NB4 (cell line): ENCODE measurements around the gene ZFX.

ENCODE experiments used
- CTCF ChIP-seq: IDR thresholded peaks from one replicate; pipeline ENCODE4 v1.5.1; 2012; ENCODE audit warnings: low read depth, low read length
- POLR2A ChIP-seq: IDR thresholded peaks from 2 replicates; pipeline ENCODE4 v1.6.1; 2011; ENCODE audit warnings: mild to moderate bottlenecking; ENCODE audit not compliant: insufficient read length; ENCODE audit errors: extremely low read depth

GRCh38 chrX:24264383-24264782, 114.9 kb downstream of the ZFX start:
- TF ChIP-seq CTCF, result no peak
- TF ChIP-seq POLR2A, result no peak
